ENCODE data around the gene VAMP8.

VAMP8 gene

DNA sequence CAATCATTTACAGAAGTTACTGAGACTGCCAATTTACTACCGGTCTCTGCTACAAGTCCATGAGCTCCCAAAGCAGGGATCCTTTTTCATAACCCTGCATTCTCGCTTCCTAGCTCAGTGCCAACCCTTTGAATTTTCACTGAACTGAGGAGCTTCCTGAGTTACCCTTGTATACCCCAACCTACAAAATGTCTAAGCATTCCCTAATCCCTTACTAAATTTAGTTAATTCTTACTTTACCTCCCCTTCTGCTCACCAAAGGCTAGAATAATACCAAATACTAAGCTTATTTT lies 28.8 kb upstream of the VAMP8 start:
- TF ChIP-seq, protein P1, sequence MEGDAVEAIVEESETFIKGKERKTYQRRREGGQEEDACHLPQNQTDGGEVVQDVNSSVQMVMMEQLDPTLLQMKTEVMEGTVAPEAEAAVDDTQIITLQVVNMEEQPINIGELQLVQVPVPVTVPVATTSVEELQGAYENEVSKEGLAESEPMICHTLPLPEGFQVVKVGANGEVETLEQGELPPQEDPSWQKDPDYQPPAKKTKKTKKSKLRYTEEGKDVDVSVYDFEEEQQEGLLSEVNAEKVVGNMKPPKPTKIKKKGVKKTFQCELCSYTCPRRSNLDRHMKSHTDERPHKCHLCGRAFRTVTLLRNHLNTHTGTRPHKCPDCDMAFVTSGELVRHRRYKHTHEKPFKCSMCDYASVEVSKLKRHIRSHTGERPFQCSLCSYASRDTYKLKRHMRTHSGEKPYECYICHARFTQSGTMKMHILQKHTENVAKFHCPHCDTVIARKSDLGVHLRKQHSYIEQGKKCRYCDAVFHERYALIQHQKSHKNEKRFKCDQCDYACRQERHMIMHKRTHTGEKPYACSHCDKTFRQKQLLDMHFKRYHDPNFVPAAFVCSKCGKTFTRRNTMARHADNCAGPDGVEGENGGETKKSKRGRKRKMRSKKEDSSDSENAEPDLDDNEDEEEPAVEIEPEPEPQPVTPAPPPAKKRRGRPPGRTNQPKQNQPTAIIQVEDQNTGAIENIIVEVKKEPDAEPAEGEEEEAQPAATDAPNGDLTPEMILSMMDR (conservative IDR thresholded peaks at IDR 0.05; ENCODE audit: low read depth, low read length) = no peak

GRCh38 chr2:85549095-85549494 lies 28.3 kb upstream of the VAMP8 start:
- no peak overlapping the region for H3K4me3 ChIP-seq (ENCODE audit: low read depth, low read length)
- no peak for DNase-seq (ENCODE audit: low read depth)
- TF ChIP-seq, protein P1 (conservative IDR thresholded peaks at IDR 0.05; ENCODE audit: low read depth, low read length) = no peak

More for the DNA sequence above, 28.8 kb upstream of the VAMP8 start:
- no peak overlapping the region for H3K4me3 ChIP-seq (ENCODE audit: low read depth, low read length)
- DNase-seq (ENCODE audit: low read depth) = no peak

DNA sequence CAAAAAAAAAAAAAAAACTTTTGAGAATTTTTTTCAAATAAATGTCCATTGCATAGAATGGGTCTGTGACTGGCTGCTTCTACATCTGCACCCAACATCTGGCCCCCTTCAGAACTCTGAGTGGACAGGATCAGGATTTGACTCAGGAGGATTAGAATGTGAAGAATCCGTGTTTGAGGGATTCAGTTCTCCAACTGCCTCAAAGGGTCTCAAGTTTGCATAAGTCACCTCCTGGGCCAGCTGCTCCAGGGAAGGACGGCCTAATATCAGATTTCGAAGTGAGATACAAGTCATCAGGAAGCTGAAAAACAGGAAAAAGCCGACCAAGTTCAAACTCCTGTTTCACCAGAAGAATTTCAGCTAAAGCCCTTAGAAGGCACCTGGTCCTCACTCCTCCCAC lies 27.6 kb upstream of the VAMP8 start:
- TF ChIP-seq, protein P1 (conservative IDR thresholded peaks at IDR 0.05; ENCODE audit: low read depth, low read length) = no peak
- H3K4me3 ChIP-seq (ENCODE audit: low read depth, low read length) = no peak overlapping the region
- peak; percentile 96 for DNase-seq (ENCODE audit: low read depth)

DNA sequence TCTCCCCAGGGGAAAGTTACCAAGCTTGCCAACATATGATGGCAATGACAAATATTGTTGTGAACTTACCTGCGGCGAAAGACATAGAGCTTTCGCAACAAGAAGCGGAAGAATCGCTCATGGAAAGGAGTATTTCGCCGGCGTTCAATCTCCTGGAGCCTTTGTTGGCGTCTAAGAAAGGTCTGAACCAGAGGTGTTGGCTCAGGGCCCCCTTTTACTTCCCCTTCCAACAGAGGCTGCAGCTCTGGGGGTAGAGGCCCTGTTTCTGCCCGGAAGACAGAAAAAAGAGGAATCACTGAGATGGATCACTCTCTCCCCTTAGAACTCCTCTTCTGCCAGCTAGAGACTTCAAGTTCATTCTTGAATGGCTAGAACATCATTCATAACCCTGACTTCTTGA lies 26.9 kb upstream of the VAMP8 start:
- TF ChIP-seq, protein P1 (conservative IDR thresholded peaks at IDR 0.05; ENCODE audit: low read depth, low read length) = no peak
- no peak for DNase-seq (ENCODE audit: low read depth)
- no peak overlapping the region for H3K4me3 ChIP-seq (ENCODE audit: low read depth, low read length)

GRCh38 chr2:85551698-85552678 lies 25.4 kb upstream of the VAMP8 start:
- TF ChIP-seq, protein P1 (conservative IDR thresholded peaks at IDR 0.05; ENCODE audit: low read depth, low read length) = peak; percentile 96
- peak; percentile 85 for DNase-seq (ENCODE audit: low read depth)
- H3K4me3 ChIP-seq (ENCODE audit: low read depth, low read length) = no peak overlapping the region

GRCh38 chr2:85553184-85553583 lies 24.2 kb upstream of the VAMP8 start:
- no peak for DNase-seq (ENCODE audit: low read depth)
- TF ChIP-seq, protein P1 (conservative IDR thresholded peaks at IDR 0.05; ENCODE audit: low read depth, low read length) = no peak
- H3K4me3 ChIP-seq (ENCODE audit: low read depth, low read length) = no peak overlapping the region

Measured in choroid plexus epithelial cell (primary cell).